CD4-positive, alpha-beta T cell treated with Interleukin-6 for 4 hours (primary cell): ENCODE data around the gene ZNF408.

Experiments
- DNase-seq: peaks from one replicate; pipeline ENCODE4 v3.0.0-alpha.2; 2020; ENCODE audit warnings: mixed read lengths

The ZNF408 gene

DNA sequence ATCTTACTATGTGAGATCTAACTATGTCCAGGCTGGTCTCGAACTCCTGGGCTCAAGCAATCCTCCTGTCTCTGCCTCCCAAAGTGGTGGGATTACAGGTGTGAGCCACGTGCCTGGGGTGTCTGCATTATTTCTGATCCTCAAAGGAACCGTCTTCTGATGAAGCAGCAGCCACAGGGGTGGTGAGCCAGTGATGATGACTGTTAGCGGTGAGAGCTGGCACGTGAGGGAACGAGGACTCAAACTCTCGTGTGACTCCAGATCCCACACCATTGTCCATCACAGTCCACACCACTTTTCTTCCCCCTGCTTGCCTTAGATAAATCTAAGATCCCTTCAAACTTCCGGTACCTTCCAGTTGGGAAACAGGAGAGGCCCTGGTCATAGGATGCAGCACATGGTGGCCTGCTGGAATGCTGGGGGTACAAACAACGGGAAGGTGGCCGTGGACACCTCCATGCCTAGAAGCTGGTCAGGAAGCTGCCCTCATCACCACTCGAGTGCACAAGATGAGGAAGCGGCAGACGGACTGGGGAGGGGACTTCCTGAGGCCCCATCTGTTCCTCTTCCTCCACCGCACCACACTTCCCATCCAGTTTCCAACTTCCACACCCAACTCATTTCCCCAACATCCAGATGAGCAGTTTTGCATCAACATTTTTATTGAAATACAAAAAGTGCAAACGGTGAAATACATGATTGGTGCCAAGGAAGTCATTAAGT, 24.2 kb upstream of the ZNF408 start:
- DNase-seq = no peak

DNA sequence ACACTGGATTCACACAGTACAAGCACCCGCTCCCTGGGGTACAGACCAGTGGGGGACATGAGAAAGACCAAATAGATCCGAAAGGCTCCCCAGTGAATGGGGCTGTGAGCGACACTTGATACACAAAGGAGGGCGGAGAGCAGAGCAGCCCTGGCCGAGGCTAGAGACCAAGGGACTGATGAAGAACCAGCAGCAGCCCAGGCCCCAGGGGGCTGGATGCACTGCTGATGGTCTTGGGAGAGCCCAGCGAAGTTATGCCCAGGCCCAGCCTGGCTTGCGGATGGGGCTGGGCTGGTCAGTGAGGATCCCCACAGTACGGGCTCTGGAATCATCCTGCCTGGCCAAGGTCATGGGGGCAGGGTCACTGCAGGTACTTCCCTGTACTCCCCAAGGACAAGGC, 23.7 kb upstream of the ZNF408 start:
- no peak for DNase-seq

DNA sequence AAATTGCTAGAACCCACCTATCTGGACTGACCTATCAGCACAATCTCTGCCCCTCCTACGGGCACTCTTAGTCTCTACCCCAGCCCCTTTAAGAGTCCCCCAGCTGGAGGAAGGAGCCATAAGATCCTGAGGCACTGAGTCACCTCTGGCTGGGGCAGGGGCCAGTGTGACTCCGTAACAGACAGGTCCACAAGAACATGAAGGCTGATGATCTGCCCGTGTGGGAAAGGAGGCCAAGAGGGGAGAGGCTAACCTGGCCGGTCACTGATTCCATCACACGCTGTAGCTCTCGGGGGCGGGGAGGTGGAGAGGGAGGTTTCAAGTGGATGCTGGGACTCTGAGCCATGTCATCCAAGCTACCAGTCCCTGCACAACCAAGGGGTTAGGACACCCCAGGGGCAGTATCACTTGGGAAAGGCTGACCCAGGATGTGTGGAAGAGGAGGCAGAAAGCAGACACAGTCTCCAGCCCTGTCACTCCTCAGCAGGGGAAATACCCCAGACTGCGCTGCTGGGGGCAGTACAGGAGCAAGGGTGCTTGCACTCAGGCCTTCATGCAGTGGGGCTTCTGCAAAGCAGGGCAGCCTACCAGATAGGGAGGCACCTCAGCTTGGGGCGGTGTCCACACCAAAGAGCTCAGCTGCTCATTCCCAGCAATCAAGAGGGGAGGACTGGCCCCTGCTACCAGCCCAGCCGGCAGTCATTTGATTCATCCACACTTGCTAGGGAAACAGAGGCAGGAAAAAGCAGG, 22.7 kb upstream of the ZNF408 start:
- DNase-seq = no peak

DNA sequence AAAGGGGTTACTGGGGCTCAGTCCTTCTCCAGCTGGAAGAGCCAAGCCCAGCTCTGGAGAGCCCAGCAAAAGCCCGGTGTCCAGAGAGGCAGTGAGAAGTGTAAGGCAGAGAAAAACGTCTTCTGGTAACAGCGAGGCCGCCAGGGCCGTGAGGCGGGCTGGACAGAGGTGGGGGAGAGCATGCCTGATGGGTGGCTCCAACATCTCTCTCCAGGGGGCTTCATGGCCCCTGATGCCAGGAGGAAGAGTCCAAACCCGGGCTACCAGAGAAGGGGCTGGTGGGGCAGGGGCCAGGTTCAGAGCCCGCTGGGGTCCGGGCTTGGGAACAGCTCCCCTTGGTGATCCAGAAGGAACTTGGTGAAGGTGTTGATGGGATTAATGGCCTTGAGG, 22.1 kb upstream of the ZNF408 start:
- DNase-seq = no peak

DNA sequence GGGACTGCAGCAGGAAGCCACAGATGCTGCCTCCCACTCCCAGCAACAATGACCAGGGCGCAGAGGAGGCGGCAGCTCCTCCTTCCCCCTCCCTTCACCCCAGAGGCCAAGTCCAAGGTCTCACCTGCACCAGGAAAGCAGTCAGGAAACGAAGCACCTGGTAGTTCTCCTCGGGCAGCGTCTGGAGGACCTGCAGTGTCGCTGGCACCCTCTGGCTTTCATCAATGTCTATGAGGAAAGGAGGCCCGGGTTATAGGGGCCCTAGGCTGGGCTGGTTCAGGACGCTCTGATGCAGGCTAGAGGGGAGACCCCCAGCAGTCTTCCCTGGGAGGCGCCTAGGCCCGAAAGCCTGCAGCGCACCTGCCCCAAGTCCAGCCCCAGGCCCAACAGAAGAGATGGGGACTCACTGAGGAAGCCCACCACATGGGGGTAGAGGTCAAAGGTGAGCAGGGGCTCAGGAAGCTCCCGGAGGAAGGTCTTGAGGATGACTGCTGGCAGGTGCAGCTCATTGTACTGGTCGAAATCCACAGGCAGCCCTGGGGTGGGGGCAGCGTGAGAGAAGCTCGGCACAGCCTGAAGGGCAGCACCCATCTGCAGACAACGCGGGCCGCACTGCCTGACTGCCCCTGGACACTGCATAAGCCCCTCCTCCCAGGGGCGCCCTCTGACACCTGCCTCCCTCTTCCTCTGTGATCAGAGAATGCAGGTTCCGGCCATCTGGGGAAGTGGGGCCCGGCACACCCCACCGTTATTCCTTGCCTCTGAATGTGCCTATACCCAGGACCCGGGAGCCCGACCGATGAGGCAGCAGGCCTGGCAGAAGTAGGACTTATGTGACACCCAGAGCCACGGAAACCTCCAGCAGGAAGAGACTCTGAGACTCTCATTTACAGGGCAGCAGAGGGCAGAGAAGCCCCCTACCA, 21.3 kb upstream of the ZNF408 start:
- no peak for DNase-seq

DNA sequence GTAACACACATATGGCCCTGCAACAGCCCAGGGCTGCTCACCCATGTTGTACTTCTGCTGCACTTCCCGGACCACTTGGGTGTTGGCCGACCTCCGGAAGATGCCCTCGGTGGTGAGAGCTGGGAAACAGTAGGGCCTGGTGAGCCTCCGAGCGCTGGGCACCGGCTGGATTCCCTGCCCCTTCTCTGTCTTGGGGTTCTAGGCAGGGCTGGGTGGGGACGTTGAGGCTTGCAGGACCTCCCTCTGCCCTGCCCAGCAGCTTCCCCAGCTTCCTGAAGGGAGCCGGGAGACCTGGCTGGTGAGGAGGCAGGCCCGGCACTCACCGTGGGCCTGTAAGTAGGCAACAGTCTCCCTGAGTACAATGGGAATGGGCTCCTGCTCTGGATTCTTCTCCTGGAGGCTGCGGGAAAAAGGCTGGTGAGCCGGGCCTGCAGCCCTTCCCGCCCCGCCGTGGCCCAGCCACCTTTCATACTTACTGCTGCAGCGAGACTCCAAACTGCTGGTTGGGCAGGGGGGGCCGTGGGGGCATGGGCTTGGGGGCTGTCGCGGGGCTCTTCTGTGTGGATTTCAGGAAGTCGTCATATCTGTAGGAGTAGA, 20.6 kb upstream of the ZNF408 start:
- no peak for DNase-seq

DNA sequence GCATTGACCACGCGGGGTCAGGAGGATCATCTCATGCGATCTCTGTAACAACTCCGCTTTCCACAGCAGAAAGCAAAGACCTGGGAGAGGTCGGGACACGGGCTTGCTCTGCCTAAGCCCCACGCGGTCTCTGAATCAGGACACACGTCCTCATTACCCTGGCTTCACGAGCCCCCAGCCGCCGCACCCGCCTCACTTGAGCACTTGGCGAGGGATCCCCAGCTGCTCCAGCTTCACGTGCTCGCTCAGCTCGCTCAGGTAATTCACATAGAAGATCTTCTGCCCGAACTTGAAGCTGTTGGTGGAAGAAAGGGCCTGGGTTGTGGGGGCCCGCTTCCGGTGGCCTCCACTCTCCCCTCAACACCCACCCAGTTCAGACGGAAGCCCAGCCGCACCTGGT, 20.0 kb upstream of the ZNF408 start:
- DNase-seq = no peak

DNA sequence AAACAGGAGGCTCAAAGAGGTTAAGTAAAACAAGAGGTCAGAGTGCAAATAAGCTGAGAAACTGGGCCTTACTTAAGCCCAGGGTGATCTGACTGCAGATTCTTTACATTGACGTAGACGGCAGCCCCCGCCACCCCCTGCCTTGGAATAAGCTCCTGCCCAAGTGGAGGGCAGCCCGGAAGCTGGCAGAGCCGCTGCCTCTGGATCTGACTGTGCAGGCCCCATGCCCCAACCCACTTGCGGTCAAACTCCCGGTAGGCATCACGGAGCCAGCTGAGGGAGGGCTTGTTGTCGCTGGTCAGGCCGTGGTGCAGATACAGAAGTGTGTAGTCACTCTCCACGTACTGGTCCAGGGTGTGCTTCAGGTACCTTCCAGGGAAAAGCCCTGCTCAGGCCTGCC, 19.0 kb upstream of the ZNF408 start:
- no peak for DNase-seq

DNA sequence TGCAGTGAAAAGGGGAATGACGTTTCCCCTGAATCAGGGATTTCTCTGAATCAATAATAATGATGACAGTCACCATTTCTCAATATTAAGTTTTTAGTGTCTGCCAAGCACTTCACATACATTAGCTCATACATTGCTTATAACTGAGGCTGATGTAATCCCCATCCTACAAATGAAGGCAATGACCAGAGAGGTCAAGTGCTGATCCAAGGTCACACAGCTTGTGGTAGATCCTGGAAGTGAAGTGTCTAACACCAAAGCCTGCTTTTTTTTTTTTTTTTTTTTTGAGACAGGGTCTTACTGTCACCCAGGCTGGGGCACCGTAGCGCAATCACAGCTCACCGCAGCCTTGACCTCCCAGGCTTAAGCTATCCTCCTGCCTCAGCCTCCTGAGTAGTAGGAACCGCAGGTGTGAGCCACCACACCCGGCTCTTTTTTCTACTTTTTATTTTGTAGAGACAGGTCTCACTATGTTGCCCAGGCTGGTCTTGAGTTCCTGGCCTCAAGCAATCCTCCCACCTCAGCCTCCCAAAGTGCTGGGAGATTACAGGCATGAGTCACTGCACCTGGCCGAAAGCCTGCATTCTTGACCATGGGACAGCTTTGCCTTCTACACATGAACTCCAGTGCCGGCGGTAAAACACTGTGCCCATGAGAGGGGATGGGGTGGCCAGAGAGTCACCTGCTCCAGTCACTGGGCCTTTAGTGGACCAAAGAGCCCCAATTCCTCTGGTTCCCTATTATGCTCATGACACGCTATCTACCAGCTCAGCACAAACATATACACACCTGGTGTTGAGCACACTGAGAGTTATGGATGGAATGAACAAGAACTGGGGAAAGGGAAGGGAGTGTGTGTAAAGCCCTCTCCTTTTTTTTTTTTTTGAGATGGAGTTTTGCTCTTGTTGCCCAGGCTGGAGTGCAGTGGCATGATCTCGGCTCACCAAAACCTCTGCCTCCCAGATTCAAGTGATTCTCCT, 17.8 kb upstream of the ZNF408 start:
- no peak for DNase-seq

DNA sequence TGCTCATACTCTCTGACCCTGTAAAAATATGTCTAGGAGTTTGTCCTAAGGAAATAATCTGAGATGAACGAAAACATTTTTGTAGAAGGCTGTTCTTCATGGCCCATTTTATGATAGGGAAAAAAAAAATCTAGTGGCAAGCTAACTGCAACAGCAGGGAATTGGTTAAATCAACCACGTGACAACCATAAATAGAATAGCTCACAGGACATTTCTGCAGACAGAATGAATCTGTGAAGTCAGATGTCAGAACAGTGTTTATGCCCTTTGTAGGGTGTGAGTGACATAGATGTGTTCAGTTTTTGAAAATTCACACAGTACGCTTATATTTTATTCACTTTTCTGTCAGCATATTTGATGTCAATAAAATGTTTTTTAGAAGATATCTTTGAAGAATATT, 16.5 kb upstream of the ZNF408 start:
- no peak for DNase-seq

DNA sequence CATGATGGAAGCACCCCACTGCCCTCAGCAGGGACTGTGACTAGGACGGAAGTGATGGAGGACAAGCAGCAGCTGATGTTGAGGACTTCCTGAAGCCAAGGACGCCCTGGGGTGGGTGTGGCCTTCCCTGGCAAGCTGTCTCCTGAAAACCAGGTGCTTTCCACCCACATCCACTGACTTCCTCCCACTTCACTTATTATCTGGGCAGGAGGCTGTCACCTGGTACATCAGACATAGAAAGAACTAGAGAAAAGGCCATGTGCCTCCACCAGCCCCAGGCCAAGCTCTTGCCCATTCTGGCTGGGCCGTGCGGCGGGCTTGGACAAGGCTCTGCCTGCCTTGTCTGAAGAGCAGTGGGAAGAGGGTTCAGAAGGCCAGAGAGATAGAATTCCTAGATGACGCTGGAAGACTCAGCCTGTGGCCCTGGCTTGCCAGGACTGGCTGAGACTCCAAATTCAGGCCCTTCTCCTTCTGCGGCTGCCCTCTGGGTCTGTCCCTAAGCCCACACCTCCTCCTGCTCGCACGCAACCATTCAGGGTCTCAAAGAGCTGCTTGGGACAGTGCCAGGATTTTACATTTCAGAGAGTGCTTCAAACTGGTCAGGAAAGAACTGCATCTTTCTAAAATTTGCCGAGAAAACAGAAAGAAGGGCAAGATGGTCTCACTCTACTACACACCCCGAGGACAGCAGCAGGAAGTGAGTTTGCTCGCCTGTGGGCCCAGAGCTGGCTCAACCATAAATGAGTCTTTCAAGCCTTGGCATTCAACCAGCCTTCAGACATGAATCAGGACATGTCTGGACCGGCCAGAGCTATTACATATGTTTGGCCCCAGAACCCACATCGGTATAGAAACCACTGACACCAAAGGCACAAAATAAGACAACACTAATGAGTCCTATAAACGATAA, 13.7 kb upstream of the ZNF408 start:
- no peak for DNase-seq

DNA sequence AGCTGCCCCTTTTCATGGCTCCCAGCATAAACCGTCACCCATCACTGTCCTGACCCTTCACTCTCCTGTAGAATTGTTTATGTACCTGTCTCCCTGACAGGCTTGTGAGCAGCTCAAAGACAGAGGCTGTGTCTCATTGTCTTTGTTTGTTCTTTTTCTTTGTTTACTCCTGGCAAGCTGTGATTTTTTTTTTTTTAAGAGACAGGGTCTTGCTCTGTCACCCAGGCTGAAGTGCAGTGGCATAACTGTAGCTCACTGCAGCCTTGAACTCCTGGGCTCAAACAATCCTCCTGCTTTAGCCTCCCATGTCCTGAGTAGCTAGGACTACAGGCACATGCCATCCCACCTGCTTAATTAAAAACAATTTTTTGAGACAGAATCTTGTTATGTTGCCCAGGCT, 10.1 kb upstream of the ZNF408 start:
- no peak for DNase-seq

DNA sequence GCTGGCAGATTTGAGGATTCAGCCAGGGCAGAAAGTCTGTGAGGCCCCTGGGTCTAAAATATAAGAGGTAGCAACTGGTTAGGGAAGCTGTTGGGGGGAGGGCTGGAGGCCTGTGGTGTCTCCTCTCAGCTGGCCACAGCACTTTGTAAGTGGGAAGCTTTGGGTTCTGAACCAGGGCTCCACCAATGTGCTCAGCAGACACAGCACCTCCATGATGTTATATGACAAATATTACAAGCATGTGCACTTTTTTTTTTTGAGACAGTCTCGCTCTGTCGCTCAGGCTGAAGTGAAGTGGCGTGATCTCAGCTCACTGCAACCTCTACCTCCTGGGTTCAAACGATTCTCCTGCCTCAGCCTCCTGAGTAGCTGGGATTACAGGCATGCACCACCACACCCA, 8.4 kb upstream of the ZNF408 start:
- no peak for DNase-seq

DNA sequence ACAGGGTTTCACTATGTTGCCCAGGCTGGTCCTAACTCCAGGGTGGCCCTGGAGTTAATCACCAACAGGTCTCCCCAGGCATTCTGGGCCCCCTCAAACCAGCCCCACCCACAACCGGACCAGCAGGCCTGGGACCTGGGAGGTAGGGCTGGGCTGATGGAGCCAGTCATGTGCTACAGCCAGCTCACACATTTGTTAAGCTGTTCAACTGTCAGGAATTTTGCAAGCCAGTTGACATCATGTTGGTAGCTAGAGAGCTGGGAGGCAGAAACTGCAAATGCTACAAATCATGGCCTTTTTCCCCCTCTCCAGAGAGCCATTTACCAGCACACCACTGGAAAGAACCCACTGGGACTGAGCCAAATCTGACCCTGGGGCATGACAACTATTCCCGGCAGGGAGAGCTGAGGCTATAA, 7.2 kb upstream of the ZNF408 start:
- DNase-seq = no peak

DNA sequence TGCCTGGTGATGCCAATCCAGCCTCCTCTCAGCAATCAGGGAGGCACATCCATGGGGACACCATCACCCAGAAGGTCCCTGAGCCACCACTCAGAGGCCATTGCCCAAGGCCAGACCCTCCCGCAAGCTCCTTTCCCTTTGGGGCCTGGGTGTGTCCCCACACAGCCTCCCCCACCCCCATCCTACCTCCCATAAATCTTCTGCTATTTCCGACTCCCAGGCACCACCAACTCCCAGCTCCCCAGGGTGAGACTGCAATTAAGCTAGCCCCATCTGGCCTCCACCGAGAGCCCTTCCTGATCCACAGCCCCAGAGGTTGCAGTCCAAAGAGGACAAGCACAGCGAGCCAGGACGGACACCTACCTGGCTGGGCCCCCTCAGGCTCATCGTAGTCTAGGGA, 6.8 kb upstream of the ZNF408 start:
- no peak for DNase-seq

DNA sequence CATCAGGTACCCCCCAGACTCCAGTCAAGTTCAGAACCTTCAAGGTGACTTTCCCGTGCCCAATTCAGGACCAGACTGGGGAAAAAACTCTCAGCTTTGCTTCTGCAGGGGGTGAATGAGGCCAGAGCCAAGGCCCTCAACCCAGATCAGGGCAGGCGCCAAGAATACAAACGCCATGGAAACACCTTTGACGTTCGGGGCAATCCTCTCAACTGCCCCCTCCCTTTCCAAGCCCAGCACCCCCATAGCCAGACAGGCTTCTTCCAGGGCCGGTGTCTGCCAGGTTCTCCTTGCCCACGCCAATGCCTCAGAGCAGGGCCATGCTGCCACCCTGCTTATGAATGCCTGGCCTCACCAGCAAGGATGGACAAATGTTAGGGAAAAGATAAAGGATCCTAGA, 6.2 kb upstream of the ZNF408 start:
- DNase-seq = no peak

DNA sequence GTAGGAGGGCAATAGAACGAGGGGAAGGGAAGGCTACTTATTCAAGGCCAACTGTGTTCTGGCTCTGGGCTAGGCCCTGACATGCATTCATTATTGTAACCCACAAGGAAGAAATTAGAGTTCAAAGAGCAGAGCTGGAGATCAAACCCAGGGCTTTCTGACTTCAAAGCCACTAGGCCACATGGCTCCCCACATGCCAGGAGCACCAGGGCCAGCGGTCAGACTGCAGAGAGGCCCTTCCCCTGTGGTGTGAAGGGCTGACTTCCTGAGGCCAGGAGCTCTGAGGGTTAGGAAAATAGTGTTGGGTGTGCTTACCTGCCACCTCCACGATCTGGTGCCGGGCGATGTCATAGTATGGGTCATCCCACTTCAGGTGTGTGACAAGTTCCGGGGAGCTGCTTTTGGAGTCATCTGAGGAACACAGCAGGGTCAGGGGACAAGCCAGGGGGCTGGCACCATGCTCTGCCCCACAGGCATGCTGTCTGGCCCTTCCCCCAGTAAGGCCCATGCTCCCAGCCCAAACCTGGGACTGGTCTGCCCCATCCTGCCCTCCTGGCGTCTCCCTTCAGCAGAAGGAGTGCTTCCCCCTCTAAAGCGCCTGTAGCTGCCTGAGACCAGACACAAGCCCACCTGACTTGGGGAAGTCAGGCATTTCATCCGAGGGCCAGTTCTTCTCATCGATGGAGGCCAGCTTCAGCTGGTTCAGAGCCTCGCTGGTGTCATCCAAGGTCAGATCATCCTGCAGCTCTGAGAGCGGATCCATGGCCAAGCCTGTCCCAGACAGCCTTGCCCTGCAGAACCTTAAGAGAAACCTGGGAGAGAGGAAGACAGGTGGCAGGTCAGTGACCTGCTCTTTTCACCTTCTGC, 5.3 kb upstream of the ZNF408 start:
- DNase-seq = no peak

DNA sequence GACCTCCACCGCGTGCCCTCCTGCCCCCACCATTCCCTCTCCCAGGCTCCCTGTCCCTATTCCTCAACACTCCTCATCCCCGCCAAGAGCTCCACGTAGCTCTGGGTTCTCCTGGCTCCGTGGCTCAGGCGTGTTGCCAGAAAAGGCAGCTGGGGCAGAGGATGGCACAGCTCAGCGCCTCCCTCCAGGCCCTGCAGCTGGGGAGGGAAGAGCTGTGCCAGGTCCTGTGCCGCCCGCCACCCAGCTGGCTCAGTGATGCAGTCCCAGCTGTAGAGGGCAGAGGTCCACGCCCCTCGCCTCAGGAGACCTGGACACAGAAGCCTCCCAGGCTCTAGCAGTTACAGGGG, 4.6 kb upstream of the ZNF408 start:
- DNase-seq = no peak

DNA sequence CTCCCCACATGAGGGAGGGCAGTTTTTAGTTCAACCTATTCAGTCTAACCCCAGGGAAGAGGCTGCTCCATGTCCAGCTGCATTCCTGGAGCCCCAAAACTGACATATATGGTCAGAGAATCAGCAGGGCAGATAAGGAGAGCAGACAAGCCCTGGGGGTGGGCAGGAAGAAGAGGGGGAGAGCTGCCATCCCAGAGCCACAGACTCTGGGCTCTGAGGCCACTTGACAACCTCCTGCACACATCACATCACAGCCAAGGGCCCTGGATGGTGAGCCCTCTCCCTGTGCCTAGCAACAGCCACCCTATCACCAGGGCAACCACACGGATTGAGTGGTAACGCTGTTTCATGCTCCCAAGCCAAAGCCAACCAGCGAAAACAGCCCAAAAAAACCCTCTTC, 3.5 kb upstream of the ZNF408 start:
- no peak for DNase-seq

DNA sequence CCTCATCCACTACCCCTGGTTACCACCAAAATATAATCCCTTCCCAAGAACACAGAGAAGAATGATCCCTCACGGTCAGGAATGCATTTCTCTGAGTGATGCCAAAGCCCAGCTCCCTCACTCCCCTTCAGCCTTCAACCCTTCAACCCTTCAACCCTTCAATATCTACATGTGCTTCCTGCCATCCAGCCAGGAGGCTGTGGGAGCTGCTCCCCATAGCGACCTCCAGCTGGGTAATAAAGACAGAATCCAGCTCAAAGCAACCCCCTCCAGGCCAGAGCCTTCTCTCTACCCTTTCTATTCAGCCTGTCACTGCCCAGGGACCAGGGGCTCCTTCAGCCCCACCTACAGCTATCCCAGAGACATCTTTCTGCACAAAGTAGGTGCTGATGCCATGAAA, 3.1 kb upstream of the ZNF408 start:
- no peak for DNase-seq
